ENCODE measurements around the gene SERPINE1. TPM values are rescaled to one million over a fixed set of nuclear protein-coding genes. Genes with fewer than 3 reads are reported as not detected.
A peak's percentile ranks its signal among the peaks of the same experiment; 100 is the strongest.

SERPINE1 gene
- total RNA-seq, 4 donors from 2014 or later, result 2.4 to 8.3 (median 3.3) TPM

- H3K36me3 ChIP-seq, result no peaks in the 10 kb centered on the region
- no peak overlapping the region for H3K4me3 ChIP-seq
- no peak for DNase-seq
- peaks cover 0 to 26% of the 10 kb centered on the region in 2 donors for H3K27me3 ChIP-seq
- H3K9me3 ChIP-seq, result no peaks in the 10 kb centered on the region
- TF ChIP-seq, protein P1, sequence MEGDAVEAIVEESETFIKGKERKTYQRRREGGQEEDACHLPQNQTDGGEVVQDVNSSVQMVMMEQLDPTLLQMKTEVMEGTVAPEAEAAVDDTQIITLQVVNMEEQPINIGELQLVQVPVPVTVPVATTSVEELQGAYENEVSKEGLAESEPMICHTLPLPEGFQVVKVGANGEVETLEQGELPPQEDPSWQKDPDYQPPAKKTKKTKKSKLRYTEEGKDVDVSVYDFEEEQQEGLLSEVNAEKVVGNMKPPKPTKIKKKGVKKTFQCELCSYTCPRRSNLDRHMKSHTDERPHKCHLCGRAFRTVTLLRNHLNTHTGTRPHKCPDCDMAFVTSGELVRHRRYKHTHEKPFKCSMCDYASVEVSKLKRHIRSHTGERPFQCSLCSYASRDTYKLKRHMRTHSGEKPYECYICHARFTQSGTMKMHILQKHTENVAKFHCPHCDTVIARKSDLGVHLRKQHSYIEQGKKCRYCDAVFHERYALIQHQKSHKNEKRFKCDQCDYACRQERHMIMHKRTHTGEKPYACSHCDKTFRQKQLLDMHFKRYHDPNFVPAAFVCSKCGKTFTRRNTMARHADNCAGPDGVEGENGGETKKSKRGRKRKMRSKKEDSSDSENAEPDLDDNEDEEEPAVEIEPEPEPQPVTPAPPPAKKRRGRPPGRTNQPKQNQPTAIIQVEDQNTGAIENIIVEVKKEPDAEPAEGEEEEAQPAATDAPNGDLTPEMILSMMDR (IDR thresholded peaks at IDR 0.05), result no peak
- TF ChIP-seq POLR2A (IDR thresholded peaks at IDR 0.05), result no peak
- peaks cover 0 to 16% (median 4%) of the 10 kb centered on the region in 4 donors for H3K4me1 ChIP-seq
- H3K27ac ChIP-seq, result no peak overlapping the region
Observed at GRCh38 chr7:101179117-101179516, 52.2 kb downstream of the SERPINE1 start.

- H3K4me3 ChIP-seq, result no peak overlapping the region
Observed at GRCh38 chr7:101179713-101180112, 52.8 kb downstream of the SERPINE1 start.

GRCh38 chr7:101180130-101180755 lies 53.3 kb downstream of the SERPINE1 start, which contains the start of gene NAT16:
Gene NAT16, minus strand, starts transcription at chr7:101180293. Its CDS starts 5,486 bp downstream, at chr7:101174807.
- Histone ChIP-seq H3K4me1 (peaks cover 0 to 20% (median 2%) of the 10 kb centered on the region in 4 donors), H3K27me3 (peaks cover 0 to 21% of the 10 kb centered on the region in 2 donors), H3K4me3 (peak within 1 kb of the TSS in 1 of 4 donors; percentile 14), H3K27ac (no peak within 1 kb of the TSS), H3K9me3 (no peaks in the 10 kb centered on the region), H3K36me3 (no peaks in the 10 kb centered on the region)
- no peak for DNase-seq
- no peak for TF ChIP-seq POLR2A (IDR thresholded peaks at IDR 0.05)
- TF ChIP-seq, protein P1 (IDR thresholded peaks at IDR 0.05), result no peak

More at GRCh38 chr7:101179713-101180112, 52.8 kb downstream of the SERPINE1 start:
- no peaks in the 10 kb centered on the region for H3K36me3 ChIP-seq
- H3K4me1 ChIP-seq, result peaks cover 0 to 16% (median 2%) of the 10 kb centered on the region in 4 donors
- no peak for DNase-seq
- H3K27ac ChIP-seq, result no peak overlapping the region
- TF ChIP-seq POLR2A (IDR thresholded peaks at IDR 0.05), result no peak
- TF ChIP-seq, protein P1 (IDR thresholded peaks at IDR 0.05), result no peak
- H3K9me3 ChIP-seq, result no peaks in the 10 kb centered on the region
- peaks cover 0 to 21% of the 10 kb centered on the region in 2 donors for H3K27me3 ChIP-seq

GRCh38 chr7:101185258-101185839 lies 58.4 kb downstream of the SERPINE1 start:
- TF ChIP-seq, protein P1 (IDR thresholded peaks at IDR 0.05), result no peak
- no peak for TF ChIP-seq POLR2A (IDR thresholded peaks at IDR 0.05)
- Histone ChIP-seq H3K36me3 (no peaks in the 10 kb centered on the region), H3K4me3 (no peak overlapping the region), H3K4me1 (peaks cover 0 to 14% (median under 1%) of the 10 kb centered on the region in 4 donors), H3K27me3 (peaks cover 0 to under 1% of the 10 kb centered on the region in 2 donors), H3K9me3 (no peaks in the 10 kb centered on the region), H3K27ac (peak overlapping the region in 1 of 4 donors; percentile 34)
- DNase-seq, result no peak

GRCh38 chr7:101186194-101186593 lies 59.3 kb downstream of the SERPINE1 start:
- Histone ChIP-seq H3K27me3 (no peaks in the 10 kb centered on the region), H3K4me3 (no peak overlapping the region), H3K4me1 (peaks cover 0 to 13% (median 0%) of the 10 kb centered on the region in 4 donors), H3K27ac (no peak overlapping the region), H3K36me3 (no peaks in the 10 kb centered on the region), H3K9me3 (no peaks in the 10 kb centered on the region)
- no peak for TF ChIP-seq POLR2A (IDR thresholded peaks at IDR 0.05)
- TF ChIP-seq, protein P1 (IDR thresholded peaks at IDR 0.05), result no peak
- DNase-seq, result no peak

All from Peyer's patch (tissue), 4 donors.